ENCODE data around the gene MSANTD2.

MSANTD2 gene

DNA sequence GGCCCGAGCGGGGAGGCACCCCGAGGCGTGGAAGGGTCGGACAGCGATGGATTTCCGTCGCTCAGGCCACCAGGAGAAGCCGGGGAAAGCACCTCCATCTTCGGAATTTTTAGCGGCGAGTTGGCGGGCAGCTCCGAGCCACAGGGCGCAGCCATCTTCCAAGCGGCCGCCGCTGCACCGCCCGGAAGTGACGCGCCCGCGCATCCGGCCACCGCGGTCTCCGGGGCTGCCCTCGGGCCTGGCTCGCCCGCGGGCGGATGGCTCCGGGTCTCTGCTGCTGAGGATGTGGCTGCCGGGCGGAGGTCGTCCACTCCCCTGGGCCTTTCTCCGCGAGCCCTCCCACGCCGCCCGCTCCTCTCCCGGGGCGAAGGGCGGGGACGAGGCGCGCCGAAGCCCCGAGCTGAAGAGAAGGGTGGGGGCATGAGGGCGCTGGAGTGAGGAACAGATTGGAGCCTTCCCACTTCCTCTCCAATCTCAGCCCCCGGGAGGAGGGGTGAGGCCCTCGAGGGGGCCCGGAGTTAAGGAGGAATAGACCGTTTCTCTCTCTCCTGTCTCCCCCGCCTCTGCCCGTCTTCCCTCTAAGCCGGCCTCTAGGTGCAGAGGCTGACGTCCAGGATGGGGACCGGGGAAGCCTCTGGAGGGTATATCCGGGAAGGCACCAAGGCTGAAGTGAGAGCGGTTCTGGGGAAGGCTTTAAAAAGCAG is at the start of gene MSANTD2:
Gene MSANTD2 (minus strand): TSS at position 181 of the 704 bp plus-strand sequence. CDS start 26 bp downstream, at position 155.
- peak; percentile 65 for DNase-seq

DNA sequence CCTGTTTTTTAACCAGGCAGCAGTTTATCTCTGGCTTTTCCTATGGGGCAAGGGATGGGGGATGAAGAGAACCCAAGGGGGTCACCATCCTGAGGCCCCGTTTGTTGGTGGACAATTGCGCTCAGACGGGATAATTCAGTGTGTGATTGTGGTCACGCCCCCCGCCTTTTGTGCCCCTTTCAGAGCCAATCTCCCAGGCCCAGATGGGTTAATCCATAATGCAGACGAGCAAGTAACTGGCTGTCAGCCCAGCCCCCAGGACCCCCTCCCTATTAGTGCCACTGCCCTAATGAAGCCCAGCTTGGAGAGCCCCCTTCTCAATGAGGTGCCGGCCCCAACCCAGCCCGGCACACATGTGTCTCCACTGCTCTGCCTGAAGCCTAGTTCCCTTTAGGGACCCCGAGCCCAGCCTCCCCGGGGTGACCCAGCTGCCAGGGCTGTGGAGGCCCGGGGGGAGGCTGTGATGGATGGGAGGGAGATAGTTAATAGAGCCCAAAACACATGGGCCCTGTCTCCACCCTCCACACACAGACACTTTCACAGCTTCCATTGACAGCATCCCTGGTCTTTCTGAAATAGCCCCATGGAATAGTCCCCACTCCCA is 46.0 kb upstream of the MSANTD2 start:
- DNase-seq, result no peak

DNA sequence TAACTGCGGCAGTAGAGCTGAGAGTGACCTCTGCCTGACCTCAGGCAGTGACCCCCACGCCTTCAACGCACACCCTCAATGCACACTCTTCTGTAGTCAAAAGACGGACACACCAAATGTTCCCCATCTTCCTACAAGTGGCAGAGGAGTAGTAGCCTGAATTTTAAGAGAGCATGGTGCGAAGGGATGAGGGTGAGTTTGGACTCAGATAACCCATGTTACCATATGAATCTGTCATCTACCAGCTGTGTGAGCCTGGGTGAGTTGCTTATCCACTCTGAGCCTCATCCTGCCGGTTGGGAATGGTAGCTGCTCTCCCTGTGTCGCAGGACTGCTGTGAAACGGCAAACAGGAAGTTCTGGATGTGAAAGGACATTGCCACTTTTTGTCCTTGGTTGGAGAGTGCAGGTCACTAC is 44.5 kb upstream of the MSANTD2 start:
- no peak for DNase-seq

DNA sequence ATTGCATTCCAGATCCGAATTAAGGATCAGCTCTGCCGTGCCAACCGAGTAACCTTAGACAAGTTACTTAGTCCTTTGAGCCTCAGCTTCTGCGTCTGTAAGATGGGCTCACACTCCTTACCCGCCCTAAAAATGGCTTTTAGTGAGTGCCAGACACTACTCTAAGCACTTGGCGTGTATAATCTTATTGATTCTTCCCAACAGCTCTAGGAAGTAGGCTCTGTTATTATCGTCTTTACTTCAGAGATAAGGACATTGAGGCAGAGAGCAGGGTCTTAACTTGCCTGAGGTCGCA is 43.4 kb upstream of the MSANTD2 start:
- no peak for DNase-seq

DNA sequence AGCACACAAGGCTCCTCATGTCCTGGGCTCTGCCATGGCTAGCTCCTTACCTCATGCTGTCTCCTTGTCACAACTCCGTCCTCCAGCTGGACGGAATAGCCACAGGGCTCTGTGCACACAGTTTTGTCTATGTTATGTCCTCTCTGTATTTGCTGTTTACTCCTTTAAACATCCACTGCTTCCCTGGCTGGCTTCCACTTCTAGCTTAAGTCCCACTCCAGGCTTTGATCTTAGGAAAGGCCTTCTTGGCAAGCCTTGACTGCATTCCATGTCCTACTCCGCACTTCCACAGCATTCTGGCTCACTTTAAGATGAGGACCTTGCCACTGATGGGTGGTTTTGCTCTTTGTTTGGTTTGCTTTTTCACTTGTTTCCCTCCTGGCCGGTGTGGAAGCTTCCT is 42.1 kb upstream of the MSANTD2 start:
- no peak for DNase-seq

DNA sequence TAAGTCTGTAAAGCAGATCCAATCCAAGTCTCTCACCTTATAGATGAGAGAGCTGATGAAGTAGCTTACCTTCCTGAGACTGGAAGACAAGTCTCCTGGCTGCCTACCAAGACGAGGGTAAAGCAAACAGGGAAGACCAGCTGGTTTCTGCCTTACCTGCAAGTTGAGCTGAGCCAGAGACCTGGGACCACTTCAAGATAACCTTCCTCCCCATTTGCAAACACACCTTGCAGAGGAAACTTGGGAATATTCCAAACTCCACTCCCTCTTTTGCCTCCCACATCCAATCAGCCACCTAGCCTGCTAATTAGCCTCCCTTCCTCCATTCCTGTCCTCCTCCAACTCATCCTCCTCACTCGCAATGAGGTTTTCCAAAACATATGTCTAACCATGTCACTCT is 41.6 kb upstream of the MSANTD2 start:
- DNase-seq, result no peak

DNA sequence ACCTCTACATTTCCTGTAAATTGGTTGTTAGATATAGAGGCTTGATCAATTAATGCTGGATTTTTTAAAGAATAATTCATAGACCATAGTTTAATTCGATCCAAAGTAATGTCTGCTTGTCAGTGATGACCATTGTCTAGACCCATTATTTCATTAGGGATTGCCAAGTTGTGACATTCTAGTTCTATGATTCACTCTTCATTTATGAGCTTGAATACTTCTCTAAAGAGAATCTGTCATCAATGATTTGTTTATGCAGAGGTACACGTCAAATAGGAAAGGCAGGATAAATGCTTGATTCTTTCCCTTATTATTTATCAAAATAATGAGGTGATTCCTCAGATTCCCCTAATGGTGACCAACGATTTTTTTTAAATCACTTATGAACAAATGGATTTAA is 41.0 kb upstream of the MSANTD2 start:
- DNase-seq, result no peak

DNA sequence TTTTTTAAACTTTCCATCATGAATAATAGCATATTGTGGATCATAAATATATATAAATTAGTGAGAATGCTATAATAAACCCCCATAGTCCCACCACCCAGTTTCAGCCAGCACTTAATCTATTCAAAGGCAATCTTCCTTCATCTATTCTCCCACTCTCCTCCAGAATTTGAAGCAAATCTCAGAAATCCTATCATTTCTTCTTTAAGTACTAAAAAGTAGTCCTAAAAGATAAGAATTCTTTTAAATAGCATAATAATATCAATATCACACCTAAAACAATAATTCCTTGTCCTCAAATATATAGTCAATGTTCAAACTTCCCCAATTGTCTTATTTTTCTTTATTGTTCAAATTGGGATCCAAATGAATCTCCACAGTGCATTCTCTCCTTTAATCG is 40.5 kb upstream of the MSANTD2 start:
- no peak for DNase-seq

DNA sequence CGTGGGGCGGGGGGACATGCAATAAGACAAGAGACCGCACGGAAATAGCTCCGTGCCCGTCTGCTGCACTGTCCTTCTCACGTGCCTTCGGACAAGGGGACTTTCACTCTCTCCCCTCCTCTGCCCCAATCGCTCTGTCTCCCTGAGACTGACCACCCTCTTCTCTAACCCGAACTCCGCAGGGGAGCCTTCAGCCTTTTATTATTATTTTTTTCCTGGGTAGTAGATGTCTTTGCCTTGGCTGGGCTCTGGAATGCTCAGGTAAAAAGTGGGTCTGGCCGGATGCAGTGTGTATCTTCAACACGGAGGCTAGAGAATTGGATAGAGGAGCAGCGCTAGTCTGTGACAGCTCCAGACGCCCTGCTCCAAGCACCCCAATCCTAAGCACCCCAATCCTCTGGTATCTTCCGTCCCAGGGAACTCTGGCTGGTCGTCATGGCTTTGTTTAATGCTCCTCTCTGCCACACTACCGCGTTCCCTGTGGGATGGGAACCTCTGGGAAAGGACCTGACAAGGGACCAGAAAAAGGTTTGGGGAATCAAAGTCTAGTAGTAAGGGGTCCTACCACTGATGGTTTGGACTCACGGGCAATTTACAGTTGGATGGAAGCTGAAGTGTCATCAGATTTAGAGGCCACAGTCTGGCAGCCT is 39.9 kb upstream of the MSANTD2 start:
- DNase-seq, result no peak

DNA sequence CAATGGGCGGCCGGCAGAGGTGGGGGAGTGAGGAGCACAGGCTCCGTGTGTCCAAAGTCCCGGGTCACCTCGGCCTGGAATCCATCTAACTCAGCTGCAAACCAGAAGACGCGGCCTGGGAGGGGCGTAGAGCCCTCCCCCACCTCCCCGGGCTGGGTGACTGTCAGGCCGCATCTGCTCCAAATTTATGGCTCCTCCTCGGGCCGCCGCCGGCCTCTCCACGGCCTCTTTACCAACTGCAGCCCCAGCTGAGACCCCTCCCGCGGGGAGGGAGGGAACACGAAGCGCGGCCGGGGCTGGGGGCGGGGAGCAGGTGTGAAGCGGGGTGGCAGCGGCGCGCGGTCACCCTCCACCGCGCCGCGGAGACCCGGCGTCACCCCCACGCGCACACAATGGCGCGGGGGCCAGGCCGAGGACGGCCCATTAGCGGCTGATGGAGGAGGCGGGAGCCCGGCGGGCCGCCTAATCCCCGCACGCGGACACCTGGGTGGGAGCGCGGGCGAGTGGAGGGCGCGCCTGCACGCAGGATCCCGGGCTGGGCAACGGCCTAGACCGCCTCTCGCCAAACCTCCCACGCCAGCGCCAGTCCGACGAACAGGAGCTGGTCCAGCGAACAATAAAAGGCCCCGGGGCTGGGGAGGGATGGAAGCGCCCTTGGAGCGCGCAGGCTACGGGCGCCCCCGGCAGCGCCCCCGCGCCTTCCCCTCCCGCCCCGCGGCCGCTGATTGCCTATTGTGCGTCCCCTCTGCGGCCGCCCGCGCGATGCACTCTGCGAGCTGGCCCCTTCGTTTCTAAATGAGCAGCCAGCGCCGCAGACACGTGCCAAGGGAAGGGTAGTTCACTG is 39.1 kb upstream of the MSANTD2 start:
- DNase-seq, result no peak

DNA sequence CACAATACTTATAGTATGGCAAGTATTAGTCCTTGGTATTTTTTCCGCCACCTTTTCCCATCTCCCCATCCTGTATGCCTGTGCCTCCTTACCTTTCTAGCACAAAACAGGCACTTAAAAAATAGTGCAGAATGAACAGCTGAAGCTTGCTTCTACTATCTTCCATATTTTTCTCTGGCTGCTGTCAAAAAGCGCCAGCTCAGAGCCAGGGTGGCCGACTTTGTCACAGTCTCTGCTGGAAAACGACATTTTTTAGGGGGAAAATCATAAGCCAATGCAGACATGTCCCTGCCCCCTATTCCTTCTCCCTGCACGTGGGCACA is 38.6 kb upstream of the MSANTD2 start:
- DNase-seq, result no peak

DNA sequence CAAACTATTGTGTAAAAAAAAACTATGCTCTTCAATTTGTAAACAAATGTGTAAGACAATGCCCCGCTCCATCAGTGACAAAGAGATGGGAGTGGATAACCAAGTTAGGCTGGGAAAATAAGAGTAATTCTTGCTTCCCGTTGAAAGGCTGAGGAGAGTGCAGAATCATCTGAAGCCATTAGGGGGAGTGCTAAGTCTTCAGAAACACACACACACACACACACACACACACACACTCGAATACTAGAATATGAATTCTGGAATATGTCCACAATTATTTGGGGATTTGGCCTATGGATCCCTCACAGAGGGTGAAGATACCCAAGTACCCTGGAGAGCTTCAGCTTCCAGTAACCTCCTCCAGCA is 37.3 kb upstream of the MSANTD2 start:
- DNase-seq, result peak; percentile 82

DNA sequence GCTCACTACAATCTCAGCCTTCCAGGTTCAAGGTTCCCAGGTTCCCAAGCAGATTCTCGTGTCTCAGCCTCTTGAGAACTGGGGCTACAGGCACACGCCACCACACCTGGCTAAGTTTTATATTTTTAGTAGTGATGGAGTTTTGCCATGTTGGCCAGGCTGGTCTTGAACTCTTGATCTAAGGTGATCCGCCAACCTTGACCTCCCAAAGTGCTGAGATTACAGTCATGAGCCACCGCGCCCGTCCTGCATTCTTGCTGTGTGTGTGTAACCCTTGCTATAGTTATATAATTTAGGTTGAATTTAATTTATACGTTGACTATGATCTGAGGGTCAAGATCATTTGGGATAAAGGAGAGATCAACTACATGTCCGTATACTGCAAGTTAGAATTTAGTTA is 35.7 kb upstream of the MSANTD2 start:
- DNase-seq, result no peak

DNA sequence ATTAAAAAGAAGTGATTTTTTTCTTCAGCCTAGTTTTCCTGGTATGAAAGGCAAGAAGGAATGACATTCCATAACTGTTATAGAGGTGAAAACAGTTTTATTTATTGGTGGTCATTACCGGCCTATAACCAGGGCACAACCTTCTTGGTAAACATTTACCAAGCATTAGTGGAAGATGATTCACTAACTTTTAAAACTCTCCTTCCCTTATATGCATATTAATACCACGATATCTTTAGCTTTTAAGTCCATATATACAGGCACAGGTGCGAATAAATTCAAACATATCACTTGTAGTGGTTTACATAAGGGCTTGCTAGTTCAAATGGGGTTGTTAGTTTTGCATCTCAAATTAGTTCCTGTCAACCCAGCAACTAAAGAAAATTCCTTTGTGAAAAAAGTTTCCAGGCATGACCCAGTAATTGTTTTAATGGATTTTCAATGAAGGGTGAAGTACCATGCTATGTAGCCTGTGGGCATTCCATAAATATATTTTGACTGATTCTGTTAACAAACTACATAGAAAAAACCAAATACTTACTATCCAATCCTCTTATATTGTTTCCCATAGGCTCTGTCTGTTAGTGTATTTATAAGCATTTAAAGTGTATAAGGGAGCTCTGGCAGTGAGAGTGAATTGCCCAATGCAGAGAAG is 34.4 kb upstream of the MSANTD2 start:
- no peak for DNase-seq

DNA sequence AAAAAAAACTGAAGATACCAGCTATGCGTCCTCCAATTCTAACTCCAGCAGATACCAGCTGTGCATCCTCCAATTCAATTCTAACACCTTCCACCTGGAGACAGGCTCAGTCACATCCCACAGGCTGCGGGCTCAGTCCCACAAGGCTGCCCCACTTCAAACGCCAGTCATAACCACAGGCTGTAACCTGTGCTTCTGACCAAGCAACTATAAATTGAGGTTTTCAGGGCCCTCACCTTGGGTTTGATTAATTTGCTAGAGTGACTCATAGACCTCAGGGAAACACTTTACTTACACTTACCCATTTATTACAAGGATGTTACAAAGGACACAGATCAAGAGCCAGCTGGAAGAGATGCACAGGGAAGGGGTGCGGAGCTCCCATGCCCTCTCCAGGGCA is 32.4 kb upstream of the MSANTD2 start:
- DNase-seq, result no peak

DNA sequence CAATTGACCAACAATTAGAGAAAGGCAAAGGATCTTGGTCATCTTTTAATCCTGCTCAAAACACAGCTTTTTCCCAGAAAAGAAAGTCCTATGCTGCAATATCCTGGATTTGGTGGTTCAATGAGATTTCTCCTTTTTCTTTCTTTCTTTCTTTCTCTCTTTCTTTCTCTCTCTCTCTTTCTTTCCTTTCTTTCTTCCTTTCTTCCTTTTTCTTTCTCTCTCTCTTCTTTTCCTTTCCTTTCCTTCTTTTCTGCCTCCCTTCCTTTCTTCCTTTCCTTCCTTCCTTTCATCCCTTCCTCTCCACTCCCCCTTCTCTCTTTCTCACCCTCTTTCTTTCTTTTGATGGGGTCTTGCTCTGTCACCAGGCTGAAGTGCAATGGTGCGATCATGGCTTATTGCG is 31.7 kb upstream of the MSANTD2 start:
- DNase-seq, result no peak

DNA sequence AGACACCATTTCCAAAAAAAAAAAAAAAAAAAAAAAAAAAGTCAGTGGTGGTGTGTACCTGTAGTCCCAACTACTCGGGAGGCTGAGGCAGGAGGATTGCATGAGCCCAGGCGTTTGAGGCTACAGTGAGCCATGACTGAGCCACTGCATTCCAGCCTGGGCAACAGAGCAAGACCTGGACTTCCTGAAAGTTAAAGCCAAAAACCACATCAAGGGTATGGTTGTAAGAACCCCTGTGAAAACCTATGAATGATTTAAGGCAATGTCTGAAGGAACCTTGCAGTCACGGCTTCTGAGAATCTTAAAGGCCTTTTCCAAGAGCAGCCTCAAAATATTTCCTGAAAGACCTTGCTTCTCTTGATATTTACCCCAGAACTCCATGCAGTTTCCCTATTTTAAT is 30.5 kb upstream of the MSANTD2 start:
- no peak for DNase-seq

DNA sequence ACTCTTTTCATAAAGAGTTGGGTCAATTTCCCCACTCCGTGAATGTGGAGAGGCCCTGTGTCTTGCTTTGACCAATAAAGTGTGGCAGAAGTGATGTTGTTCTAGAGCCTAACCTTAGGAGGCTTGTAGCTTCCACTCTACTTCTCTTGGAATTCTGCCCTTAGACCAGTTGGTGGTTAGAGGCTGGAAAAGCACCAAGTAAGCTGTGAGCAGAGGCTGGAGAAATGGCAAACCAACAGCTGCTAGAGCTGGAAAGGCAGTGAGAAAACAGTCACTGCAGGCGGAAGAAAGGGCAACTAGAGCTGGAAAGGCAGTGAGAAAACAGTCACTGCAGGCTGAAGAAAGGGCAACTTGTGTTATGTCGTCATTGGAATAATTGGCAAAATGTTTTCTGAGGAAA is 29.8 kb upstream of the MSANTD2 start:
- DNase-seq, result no peak

DNA sequence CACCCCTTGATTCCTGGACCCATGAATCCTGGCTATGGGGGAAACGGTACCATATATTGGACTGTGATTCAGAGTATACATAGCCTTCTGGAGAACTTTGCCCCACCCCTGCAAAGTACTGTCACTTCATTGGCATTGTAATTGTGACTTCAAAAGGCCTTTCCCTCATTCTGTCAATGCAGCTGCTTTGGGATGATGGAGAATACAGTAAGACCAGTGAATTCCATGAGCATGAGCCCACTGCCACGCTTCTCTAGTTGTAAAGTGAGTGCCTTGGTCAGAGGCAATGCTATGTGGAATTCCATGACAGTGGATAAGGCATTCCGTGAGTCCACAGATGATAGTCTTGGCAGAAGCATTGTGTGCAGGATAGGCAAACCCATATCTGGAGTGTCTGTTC is 25.7 kb upstream of the MSANTD2 start:
- no peak for DNase-seq

DNA sequence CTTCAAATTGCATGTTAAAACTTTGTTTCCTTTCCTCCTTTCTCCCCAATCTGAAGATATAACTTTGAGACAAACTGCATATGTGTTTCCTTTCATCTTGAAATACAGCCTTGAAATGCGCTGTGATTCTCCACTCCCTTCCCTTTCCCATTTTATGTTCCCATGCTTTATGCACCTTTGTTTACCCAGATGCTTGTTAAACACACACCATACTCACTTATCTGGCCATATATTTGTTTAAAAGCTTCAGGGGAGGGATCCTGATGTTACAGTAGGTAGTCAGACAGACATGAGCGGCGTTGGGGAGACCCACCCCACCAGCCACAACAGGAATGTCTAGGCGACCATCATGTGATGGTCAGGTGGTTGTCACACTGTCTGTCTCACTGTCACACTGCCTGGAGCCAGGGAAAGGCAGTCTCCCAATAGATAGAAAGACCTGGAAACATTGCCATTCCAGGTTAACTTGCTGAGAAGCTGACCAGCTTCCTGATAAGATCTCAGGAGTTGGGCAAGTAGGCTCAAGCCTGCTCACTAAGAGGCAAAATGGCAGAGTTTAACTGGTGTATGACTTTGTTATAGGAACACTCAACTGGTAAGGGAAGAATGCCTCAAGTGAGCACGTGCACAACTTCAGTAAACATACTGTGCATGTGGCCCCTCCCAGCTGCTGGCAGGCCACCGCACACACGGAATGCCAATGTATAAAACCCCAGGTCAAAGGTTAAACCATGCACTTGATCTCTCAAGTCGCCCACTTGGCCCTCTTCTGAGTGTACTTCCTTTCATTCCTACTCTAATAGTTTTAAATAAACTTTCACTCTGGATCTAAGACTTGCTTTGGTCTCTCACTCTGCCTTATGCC is 23.5 kb upstream of the MSANTD2 start:
- no peak for DNase-seq

DNA sequence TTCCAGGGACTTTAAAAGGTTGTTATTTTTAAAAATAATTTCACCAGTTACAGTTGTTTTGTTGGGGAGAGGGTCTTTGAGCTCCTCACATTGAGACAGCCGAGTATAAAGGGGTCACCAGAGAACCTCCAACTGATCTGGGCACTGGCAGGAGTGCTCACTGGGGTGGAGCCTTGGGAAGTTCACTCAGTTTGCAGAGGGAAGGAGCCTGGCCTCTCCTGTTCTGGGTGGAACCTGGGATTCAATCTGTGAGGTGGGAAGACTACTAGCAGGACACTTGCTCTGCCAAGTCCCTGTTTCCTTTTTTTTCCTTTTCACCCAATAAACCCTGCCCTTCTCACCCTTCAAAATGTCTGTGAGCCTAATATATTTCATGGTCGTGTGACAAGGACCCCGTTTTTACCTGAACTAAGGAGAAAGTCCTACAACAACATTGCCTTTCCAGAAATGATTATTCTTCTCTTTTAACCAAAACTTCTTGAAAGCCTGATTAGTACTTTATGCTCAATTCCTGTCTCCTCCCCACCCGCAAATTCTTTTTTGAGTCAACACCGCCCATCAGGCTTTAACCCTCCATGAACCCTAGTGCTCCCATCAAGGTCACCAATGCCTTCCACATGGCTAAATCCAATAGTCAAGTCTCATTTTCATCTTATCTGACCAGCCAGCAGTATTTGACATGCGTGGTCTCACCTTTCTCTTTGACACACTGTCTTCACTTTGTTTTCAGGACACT is 22.0 kb upstream of the MSANTD2 start:
- no peak for DNase-seq

DNA sequence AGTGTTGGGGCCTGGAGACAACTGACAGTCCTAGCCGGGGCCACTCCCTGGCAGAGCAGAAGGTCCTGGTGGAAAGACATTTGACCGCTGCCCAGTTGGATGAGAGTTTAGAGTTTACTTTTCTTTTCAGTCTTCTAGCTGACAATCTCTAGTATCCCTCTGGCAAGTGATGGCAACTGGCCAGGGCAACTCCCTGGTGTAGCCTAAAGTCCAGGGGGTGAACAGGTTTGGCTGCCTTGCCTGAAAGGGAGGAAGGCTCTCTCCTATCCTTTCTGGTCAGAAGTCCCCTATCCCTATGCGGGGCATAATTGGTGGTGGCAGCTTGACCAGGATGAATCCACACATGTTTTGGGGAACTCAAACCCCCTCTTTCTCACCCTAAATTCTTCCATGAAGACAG is 16.8 kb upstream of the MSANTD2 start:
- no peak for DNase-seq

All from GF-D8 (cell line).